ENCODE measurements around the gene EEF1AKMT2.

DNA sequence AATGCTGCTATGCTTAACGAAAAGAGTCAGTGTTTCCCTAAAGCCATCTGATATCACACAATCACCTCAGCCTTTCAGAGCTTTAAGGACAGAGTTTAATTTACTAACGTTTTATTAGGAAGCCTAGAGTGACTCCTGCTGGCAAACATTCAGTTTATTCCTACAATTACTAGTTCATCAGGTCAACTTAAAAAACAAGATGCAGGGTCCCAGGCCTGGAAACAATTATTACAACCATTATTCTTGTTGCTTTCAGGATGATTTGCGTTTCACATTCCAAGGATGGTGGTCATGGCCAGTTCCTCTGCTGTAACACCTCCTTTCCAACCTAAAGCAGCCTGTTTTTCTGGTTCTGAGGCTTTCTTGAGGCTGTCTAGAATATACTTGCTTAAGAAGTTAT, 46.0 kb downstream of the EEF1AKMT2 start:
- TF ChIP-seq, protein P1, sequence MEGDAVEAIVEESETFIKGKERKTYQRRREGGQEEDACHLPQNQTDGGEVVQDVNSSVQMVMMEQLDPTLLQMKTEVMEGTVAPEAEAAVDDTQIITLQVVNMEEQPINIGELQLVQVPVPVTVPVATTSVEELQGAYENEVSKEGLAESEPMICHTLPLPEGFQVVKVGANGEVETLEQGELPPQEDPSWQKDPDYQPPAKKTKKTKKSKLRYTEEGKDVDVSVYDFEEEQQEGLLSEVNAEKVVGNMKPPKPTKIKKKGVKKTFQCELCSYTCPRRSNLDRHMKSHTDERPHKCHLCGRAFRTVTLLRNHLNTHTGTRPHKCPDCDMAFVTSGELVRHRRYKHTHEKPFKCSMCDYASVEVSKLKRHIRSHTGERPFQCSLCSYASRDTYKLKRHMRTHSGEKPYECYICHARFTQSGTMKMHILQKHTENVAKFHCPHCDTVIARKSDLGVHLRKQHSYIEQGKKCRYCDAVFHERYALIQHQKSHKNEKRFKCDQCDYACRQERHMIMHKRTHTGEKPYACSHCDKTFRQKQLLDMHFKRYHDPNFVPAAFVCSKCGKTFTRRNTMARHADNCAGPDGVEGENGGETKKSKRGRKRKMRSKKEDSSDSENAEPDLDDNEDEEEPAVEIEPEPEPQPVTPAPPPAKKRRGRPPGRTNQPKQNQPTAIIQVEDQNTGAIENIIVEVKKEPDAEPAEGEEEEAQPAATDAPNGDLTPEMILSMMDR (IDR thresholded peaks at IDR 0.05), result peak; percentile 61
- no peak for TF ChIP-seq ZC3H11A (IDR thresholded peaks at IDR 0.05)
- TF ChIP-seq MYC (IDR thresholded peaks at IDR 0.05; ENCODE audit: borderline replicate concordance, low read length), result no peak
- no peak for TF ChIP-seq NR3C1 (IDR thresholded peaks at IDR 0.05)
- TF ChIP-seq BHLHE40 (IDR thresholded peaks at IDR 0.05; ENCODE audit: low read depth, low read length), result no peak
- TF ChIP-seq, protein P2, sequence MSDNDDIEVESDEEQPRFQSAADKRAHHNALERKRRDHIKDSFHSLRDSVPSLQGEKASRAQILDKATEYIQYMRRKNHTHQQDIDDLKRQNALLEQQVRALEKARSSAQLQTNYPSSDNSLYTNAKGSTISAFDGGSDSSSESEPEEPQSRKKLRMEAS (IDR thresholded peaks at IDR 0.05), result no peak
- no peak for TF ChIP-seq POLR2A (IDR thresholded peaks at IDR 0.05; ENCODE audit: low read length)
- TF ChIP-seq RFX5 (IDR thresholded peaks at IDR 0.05), result no peak
- no peak for TF ChIP-seq PHF8 (IDR thresholded peaks at IDR 0.05; ENCODE audit: borderline replicate concordance, low read depth)
- TF ChIP-seq RCOR1 (IDR thresholded peaks at IDR 0.05; ENCODE audit: low read depth, low read length), result no peak
- TF ChIP-seq RAD21 (conservative IDR thresholded peaks at IDR 0.05 in 1 of 2, IDR thresholded peaks at IDR 0.05 in 1 of 2), result peak; percentile 49 to 50; a peak in 4 of 5 replicates
- TF ChIP-seq ZFP36 (IDR thresholded peaks at IDR 0.05; ENCODE audit: borderline replicate concordance, partially characterized antibody), result no peak
